ENCODE results near the gene MACROD1.
A peak's percentile ranks its signal among the peaks of the same experiment; 100 is the strongest.

MACROD1 gene

DNA sequence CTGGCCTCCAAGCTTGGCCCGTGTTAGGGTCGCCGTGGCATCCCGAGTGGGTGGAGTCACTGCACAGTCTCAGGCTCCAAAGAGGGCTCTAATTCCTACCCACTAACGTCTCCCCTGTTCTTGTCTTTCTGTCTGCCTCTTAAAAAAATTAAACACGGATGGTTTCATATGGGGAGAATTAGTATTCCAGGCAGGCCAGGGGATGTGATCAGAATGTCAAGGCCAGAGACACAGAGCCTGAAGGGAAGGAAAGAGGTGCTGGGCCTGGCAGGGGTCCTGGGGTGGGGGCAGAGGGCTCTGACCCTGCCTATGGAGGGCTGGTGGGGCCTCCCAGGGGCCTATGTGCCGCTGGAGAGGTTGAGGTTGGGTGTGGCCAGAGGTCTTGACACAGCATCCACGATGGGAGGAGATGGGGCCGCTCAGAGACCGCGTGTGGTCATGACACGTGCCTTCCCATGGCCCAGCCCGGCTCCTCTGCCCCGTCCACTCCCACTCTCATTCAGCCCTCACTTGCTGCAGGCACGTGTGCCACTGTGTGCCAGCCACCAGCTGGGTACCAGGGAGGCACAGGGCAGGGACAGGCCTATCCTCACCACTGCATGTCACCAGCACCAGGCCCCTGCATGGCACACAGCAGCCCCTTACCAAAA lies 73.7 kb downstream of the MACROD1 start:
- TF ChIP-seq, protein P1, sequence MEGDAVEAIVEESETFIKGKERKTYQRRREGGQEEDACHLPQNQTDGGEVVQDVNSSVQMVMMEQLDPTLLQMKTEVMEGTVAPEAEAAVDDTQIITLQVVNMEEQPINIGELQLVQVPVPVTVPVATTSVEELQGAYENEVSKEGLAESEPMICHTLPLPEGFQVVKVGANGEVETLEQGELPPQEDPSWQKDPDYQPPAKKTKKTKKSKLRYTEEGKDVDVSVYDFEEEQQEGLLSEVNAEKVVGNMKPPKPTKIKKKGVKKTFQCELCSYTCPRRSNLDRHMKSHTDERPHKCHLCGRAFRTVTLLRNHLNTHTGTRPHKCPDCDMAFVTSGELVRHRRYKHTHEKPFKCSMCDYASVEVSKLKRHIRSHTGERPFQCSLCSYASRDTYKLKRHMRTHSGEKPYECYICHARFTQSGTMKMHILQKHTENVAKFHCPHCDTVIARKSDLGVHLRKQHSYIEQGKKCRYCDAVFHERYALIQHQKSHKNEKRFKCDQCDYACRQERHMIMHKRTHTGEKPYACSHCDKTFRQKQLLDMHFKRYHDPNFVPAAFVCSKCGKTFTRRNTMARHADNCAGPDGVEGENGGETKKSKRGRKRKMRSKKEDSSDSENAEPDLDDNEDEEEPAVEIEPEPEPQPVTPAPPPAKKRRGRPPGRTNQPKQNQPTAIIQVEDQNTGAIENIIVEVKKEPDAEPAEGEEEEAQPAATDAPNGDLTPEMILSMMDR (IDR thresholded peaks at IDR 0.05; ENCODE audit: low read length, missing control alignments), result no peak
- H3K4me3 ChIP-seq (replicated peaks; ENCODE audit: low read depth, low read length), result no peak overlapping the region
- no peak for DNase-seq (ENCODE audit: low read depth)

DNA sequence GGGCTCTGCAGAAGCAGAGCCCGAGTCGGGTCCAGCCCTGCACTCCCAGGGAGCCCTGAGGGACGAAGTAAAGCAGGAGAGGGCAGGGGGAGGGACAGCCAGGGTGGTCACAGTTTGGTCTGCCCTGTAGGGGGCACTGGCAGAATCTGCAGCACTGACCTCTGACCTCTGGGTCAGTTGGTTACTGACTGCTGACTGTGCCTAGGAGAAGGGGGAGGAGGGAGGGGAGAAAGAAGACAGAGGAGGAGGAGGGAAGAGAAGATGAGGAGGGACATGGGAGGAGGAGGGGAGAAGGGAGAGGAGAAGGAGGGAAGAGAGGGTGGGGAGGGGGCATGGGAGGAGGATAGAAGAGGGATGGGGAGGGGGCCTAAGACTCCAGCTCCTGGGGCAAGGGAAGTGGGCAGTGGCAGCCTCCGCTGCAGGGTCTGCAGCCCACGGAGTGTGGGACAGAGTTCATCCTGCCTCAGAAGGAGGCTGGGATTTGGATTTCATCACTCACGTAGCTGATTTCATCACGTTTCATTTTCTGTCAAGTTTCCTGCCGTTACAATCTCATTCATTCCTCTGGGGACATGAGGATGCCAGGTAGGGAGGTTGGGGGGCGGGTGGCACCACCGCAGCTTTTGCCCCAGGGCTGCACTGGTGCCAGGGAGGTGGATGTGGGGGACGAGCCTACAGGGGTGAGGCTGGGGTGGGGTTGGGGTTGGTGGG lies 75.0 kb downstream of the MACROD1 start:
- H3K4me3 ChIP-seq (replicated peaks; ENCODE audit: low read depth, low read length), result peak overlapping the region; percentile 12
- DNase-seq (ENCODE audit: low read depth), result peak; percentile 69
- TF ChIP-seq, protein P1 (IDR thresholded peaks at IDR 0.05; ENCODE audit: low read length, missing control alignments), result no peak

DNA sequence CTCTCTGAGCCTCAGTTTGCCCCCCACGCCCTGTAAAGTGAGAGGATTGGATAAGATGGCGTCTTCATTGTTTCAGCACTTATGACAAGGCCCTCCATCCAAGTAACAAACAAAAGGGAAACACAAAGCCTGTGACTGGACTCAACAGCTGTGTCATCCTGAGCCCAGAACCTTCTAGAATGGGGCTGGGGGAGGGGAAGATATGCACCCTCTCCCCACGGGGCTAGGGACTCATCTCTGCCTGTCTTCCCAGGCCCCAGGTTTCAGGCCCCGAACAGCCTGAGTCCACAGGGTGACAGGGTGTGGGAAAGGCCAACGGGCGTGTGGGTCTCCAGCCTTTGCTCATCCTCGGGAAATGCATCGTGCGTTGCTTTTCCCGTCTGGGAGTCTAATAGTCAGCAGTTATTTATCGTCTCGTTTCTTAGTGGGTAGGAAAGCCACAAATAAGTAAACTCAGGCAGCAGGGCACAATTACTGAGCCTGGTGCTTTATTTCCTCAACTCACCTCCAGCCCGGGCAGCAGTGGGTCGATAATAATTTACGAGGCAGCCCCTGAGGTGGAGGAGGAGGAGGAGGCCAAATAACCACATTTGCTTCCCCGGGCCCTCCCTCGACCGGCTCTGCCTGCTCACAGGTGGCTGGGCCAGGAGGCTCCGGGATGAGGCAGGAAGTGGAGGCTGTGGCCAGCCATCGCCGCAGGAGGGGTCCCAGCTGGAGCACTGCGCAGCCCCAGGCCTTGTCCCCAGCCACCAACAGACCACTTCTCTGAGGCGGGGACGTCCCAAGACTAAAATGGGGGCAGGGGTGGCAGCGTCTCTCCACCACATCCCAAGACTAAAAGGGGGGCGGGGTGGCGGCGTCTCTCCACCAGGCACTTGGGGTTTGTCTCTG lies 75.8 kb downstream of the MACROD1 start:
- DNase-seq (ENCODE audit: low read depth), result no peak
- TF ChIP-seq, protein P1 (IDR thresholded peaks at IDR 0.05; ENCODE audit: low read length, missing control alignments), result no peak
- H3K4me3 ChIP-seq (replicated peaks; ENCODE audit: low read depth, low read length), result no peak overlapping the region

DNA sequence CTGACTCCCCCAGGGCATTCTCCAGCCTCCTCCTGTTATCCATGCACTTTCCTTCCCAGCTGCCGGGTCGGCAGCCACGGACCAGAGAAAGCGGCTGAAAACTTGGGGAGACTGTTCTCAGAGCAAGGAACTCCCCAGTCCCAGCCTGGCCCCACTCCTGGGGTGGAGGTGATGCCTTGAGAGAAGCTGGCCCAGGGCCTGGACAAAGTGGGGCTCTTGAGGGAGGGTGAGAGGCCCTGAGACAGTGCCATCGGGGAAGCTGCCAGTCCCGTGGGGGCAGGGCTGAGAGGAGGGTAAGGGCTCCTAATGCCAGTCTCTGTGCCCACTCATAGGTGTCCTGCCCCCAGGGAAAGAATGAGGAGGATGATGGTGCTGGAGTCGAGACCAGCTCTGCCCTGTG lies 76.4 kb downstream of the MACROD1 start:
- no peak overlapping the region for H3K4me3 ChIP-seq (replicated peaks; ENCODE audit: low read depth, low read length)
- DNase-seq (ENCODE audit: low read depth), result no peak
- TF ChIP-seq, protein P1 (IDR thresholded peaks at IDR 0.05; ENCODE audit: low read length, missing control alignments), result no peak

DNA sequence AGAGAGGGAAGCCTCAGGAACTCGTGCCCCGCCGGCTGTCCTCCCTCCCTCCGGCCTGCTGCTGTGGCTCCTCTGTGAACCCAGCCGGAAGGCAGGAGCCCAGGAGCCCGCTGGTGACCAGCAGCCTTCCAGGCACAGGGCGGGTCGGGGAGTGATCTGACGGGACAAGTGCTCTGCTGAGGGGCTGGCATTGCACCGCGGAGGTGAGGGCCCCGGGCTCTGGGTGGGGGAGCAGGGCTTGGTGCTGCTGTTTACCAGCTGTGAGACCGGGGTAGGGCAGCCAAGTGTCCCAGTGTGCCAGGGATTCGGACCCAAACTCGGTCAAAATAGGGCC lies 76.9 kb downstream of the MACROD1 start:
- no peak overlapping the region for H3K4me3 ChIP-seq (replicated peaks; ENCODE audit: low read depth, low read length)
- TF ChIP-seq, protein P1 (IDR thresholded peaks at IDR 0.05; ENCODE audit: low read length, missing control alignments), result no peak
- DNase-seq (ENCODE audit: low read depth), result no peak

DNA sequence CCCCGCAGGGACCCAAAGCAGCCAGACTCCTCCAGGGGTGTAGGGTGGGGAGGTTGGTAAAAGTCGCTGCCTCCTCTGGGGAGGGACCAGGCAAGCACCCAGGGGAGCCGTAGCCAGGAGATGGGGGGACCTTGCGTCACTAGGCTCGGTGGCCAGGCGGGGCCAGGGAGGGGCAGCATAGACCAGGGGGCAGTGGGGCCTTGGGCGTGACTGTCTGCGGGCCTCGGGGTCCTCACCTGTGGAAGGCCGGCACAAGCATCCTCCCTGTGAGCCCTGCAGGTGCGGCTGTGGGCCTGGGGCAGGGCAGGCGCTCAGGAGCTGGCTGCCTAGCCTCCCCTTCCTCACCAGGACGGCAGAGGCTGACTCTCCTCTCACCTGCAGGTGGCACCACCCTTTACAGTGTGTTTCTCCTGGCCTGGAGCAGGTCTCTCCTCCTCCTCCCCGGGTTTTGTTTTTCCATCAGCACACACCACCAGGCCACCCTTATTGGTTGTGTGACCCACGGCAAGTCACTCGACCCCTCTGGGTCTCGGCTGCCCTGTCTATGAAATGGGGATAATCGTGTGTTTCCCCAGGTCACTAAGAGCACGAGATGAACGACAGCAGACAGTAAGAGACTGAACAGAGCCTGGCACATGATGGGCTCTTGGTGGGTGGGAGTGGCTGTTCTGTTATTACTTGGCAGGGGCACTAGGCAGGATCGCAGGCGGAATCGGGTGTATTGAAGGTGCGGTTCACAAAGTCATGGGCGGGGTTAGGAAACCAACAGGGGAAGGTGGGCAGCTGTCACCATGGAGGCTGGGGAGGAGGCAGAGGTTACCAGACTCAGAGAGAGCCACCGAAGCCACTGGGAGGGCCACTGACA lies 77.5 kb downstream of the MACROD1 start:
- TF ChIP-seq, protein P1 (IDR thresholded peaks at IDR 0.05; ENCODE audit: low read length, missing control alignments), result peak; percentile 8
- H3K4me3 ChIP-seq (replicated peaks; ENCODE audit: low read depth, low read length), result no peak overlapping the region
- no peak for DNase-seq (ENCODE audit: low read depth)

Data from fibroblast of pulmonary artery (primary cell).